Cerebellar cortex (tissue), 1 donor: ENCODE measurements around the gene ANP32B.
"Not testable (repeated sequence)": the region's sequence is repeated elsewhere in the genome, so short reads cannot be mapped to it uniquely, and the experiment has no call there.

Source experiments
- DNase-seq: peaks from one replicate; pipeline ENCODE4 v3.0.0-alpha.2; 2015; ENCODE audit warnings: low spot score

Gene ANP32B

DNA sequence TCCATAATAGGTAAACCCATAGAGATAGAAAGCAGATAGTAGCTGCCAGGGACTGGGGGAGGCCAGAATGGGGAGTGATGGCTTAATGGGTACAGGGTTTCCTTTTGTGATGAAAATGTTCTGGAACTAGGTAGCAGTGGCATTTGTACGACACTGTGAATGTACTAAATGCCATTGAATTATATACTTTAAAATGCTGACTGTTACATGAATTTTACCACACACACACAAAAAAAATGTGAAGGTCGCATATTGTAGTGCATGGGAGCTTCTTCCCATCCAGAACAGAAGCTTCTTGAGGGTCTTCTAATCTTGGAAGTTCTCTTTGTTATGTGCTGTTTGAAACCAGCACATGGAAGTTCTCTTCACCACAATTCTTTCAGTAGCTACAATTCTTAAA, 19.9 kb upstream of the ANP32B start:
- DNase-seq: no peak

DNA sequence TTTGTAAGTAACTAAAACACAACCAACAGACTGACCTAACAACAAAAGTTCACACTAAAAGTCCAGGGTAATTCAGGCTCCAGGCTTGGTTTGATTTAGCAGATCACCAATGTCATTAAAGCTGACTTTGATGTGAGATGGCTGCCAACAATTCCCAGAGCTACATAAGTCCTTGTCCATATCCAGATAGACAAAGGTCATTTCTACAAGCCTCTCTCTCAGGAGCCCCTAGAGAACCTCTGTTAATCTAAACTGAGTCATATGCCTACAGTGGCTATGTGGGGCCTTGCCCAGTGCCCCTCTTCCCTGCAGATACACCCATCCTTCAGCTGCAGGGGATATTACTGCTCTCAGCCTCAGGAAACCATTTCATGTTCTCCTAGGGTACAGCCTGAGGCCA, 18.2 kb upstream of the ANP32B start:
- no peak for DNase-seq

DNA sequence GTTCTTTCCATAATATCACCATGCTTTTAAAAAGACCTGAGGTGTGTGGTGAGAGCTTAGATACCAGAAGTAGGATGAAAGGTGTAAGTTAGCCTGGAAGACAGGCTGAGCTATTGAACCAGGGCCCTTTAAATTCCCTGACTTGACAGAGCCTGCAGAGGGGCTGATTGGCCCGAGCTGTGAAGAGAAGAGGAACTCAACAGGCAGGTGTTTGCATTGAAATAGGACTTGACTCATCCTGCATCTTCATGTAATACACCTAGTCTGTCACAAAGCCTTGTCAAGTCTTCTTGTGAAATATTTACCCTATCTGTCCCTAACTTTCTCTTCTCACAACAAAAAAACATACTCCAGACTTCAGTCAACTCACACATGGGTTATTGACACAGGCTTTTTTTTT, 16.6 kb upstream of the ANP32B start:
- DNase-seq: no peak

DNA sequence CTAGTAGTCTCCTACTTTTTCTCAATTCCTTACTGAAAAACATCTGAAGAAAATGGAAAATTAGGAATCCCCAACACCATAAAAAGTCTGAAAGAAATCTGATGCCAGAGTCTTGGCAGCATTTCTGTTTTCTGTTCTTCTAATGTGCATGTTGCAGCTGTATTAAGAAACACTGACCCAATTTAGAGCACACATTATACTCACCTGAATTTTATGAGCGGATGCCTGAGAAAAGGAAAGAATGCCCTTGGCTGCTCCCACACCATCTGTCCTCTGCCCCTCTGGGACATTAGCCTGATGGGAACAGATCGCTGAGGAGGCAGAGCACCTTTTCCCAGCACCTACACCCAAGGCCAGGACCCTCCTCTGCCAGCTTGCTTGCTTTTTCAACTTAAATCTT, 14.1 kb upstream of the ANP32B start:
- DNase-seq: no peak

DNA sequence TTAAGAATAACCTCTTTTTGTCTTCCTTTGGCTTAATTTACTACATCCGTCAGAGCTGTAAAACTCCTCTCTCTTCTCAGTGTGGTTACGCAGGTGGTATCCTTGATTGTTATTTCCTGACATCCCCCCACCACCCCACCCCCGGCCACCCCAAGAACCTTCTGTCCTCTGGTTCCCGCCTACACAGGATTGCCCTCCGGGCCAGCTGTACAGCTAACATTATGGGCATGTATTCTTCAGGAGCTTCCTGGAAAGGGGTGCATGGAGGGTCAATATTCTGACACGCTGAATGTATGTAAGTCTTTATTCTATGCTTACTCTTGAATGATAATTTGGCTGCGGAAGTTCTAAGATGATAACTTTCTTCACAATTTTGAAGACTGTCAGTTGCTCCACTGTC, 13.0 kb upstream of the ANP32B start:
- no peak for DNase-seq

DNA sequence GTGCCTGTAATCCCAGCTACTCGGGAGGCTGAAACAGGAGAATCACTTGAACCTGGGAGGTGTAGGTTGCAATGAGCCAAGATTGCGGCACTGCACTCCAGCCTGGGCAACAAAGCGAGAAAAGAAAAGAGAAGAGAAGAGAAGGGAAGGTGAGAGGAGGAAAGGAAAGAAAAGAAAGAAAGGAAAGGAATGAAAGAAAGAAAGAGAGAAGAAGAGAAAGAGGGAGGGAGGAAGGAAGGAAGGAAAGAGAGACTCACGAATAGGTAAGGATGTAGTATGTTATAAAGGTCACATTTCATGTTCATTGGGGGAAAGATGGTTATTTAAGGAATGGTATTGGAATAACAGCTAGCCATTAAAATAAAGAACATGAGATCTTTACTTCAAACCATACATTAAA, 10.4 kb upstream of the ANP32B start:
- DNase-seq: no peak

DNA sequence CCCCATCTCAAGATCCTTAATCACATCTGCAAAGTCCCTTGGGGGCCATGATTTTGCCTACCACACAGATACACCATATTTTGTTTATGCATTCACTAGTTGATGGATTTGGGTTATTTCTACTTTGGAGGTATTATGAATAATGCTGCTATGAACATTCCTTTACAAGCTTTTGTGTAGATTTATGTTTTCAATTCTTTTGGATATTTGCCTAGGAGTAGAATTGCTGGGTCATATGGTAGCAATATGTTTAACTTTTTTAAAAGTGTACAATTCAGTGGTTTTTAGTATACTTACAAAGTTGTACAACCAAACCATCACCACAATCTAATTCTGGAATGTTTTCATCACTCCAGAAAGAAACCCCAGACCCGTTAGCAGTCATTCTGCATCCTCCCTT, 7.8 kb upstream of the ANP32B start:
- no peak for DNase-seq

DNA sequence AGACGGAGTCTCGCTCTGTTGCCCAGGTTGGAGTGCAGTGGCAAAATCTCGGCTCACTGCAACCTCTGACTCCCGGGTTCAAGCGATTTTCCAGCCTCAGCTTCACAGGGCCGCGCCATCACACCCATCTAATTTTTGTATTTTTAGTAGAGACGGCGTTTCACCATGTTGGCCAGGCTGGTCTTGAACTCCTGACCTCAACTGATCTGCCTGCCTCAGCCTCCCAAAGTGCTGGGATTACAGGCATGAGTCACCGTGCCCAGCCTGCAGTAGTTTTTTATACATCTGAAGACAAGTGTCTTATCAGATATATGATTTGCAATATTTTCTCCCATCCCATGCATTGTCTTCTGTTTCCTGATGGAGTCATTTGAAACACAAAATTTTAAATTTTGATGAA, 6.5 kb upstream of the ANP32B start:
- DNase-seq: not testable (repeated sequence)

DNA sequence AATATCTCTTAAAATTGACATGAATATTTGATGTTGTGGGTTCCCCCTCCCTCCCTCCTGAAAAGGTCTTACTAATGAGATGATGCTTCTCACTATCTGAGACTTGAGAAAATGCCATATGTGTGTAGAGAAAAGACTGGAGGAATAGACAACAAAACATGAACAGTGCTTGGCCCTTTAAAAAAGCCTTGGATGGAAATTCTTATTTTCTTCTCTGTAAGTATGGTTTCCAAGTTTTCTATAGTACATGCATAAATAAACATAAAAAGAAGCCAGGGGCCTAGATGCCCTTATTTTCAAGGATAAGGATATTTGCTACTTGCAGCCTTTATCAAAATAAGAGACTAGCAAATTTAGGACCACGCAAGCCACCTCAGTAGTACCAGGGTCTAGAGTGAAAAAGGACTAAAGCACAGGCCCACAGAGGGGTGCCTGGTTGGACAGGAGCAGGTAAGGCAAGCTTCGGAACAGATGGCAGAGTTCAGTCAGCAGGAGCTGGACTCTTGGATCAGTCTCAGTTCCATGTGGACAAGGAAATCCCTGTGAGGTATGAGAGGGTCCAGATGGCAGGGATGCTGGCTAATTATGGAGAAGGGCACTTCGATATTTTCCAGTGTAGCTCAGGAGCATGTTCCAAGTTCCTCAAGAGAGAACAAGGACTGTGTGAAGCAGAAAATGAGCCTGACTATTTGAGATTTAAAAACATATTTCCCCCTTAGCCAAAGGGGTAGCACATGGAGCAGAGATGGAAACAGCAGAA, 4.6 kb upstream of the ANP32B start:
- DNase-seq: peak; percentile 99

DNA sequence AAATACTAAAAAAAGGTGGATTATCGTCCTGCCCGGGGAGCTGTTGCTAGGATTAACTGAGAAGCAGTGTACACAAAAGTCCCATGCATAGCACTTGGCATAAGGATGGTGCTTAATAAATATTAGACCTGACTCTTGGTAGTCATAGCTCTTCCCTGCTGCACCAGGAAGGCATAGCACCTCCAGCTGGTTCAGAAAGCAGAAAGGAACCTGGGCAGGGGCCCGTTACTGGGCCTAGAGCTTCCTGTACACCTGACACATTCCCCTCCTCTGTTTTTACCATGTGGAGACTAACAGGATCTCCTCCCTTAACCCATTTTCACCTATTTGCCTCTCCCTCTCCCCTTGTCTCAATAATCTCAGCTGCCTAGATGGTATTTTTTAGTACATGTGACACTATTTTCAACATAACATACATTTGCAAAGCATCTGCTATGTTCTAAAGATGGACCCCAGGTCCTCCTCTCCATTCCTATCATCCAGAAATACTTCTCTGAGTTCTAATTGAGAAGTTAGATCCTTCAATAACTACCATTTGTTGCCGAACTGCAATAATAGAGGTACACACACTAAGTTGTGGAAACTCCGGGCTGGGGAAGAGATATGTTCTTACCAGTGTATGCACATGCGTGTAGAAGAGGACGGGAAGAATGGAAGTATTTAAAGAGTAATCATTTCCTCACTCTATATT, 3.2 kb upstream of the ANP32B start:
- no peak for DNase-seq

DNA sequence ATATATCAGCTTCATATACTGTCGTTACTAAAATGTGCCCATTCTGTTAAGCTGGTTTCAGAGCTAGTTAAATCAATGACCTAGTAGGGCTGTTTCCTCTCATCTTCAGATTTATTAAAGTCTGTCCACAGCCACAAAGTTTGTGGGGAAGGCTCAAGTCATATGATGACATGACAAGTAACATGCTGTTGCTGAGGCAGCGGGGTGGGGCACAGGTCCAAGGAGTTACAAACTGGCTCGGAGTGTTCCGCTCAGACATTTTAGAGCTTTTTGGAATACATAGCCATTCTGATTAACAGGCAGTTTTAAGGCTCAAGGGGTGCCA, 2.7 kb upstream of the ANP32B start:
- no peak for DNase-seq

DNA sequence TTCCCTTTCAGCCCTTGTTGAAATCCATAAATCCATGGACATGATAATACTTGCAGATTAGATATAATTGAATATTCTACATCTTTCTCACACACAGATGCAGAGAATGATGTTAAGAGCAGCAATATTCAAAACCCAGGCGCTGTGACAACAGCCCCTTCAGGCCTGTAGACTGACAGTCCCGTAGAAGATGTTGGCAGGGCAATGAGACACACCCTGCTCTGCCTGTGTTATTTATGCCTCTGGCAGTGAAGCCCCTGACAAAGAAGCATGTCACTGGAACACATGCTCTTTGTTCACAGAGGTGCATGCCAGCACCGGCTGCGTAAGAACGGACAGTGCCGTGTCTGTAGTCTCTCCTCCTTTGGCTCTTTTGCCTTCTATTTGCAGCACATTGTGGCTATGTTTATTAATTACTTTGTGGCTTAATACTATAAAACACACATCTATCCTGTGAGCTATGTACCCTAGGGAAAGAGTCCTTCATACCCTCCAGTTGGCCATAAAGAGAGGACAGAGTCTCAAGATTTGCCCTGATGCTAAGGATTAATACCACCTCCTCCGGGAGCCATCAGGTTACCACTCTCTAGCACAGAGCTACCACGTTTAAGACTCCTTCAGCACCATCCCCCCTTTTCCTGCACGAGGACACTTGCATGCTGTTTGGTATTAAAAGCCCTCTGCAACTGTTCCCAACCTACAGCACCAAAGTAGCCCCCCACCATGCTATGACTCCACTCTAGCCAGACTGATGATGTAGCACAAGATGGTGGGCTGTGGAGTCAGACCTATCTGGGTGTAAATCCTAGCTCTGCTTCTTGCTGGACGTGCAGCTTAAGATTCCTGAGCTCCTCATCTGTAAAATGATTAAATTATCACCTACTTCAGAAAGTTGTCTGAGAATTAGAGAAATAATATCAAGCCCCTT, 2.0 kb upstream of the ANP32B start:
- no peak for DNase-seq

DNA sequence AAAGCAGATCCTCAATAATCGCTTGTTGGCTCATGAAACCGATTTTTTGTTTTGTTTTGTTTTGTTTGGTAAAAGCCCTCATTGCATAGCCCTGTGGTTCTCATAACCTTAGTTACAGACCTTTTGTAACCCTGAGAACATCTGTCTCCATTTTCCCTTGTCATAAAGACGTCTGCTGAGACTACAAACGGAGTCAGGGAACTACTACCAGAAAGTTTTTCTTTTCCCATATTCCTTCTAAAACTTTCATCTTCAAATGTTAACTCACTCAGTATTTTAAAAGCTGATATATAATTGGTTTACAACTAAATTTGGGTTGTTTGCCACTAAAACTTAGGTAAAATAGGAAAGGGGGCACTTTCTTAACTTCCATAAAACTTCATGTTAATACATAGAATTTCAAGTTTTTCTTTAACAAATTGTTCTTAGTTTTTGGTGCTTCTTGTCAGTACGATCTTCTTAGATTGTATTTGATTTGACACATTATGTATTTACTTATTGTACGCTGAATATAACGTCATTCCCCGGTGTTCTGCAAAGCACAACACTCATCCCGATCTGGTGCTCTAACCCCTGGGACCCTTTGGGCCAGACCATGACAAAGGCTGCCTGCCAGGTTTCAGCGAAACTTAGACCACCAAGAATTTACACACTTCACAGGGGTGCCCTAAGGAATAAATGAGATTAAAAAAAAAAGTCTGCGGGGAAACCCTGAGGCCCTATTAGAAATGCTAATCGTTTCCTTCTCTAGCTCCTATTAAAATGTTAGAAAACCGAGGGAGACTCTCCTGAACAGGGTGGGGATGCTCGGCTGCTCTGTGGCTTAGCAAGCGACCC, 1.1 kb upstream of the ANP32B start:
- DNase-seq: no peak

DNA sequence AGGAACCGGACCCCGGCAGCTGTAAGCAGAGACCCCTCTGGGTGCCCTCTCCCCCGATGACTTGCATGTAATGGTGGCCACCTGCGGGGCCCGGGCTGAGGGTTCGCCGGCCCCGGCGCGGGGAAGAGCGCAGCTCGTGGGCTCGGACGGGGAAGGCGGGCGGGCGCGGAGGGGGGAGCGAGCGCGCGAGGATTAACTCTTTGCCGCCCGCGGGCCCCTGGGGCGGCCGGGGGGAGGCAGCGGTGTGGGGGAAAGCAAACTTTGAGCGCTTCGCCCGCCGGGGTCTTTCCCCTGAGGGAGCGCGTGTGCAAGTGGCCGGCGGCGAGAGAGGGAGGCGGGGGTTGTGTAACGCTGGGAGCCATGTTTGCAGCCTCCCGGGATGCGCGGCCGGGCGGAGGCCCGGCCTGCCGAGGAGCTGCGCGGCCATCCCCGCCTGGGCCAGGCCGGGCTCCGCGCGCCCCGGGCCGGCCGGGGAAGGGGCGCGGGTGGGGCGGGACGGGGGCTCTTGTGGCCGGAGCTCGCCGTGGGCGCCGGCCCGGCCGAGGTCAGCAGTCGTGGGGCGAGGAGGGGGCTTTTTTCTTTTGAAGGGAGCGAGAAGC, 547 bp downstream of the ANP32B start:
- peak; percentile 25 for DNase-seq

DNA sequence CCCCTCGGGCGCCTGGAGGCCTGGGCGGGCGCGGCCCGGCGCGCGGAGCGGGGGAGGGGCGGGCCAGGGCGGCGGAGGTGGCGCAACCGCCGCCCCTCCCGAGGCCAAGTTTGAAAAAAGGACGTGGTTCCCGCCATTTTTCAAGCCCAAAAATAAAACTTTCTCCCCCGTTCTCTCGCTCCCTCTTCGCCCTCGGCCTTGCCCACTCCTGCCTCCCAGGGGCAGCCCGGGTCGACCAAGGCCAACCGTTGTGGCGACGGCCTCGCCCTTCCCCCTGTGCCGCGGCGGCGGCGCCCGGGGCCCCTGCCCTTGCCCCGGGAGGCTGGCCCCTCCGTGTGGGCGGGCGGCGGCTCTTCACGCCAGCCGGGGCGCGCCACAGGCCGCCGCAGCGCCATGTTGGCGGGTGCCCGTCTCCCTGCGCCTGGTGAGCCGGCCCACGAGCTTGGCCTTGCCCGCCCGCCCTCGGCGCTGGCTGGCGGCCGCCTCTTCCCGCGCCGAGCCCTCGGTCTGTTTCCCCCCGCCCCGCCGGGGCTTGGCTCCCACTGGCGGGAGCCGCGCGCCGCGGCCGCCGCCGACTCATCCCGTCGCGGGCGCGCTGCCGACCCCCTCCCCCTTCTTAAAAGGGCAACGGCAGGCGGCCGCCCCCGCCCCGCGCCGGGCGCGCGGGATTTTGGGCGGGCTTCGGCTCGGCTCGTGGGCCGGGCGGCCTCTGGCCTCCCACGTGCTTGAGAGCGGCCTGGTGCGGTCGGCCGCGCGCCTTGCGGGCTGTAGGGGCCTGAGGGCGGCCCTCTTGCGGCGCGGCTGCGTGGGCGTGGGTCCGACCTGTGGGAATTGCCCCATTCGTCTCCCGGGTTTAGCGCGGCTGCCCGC, 1.3 kb downstream of the ANP32B start:
- DNase-seq: peak; percentile 51

DNA sequence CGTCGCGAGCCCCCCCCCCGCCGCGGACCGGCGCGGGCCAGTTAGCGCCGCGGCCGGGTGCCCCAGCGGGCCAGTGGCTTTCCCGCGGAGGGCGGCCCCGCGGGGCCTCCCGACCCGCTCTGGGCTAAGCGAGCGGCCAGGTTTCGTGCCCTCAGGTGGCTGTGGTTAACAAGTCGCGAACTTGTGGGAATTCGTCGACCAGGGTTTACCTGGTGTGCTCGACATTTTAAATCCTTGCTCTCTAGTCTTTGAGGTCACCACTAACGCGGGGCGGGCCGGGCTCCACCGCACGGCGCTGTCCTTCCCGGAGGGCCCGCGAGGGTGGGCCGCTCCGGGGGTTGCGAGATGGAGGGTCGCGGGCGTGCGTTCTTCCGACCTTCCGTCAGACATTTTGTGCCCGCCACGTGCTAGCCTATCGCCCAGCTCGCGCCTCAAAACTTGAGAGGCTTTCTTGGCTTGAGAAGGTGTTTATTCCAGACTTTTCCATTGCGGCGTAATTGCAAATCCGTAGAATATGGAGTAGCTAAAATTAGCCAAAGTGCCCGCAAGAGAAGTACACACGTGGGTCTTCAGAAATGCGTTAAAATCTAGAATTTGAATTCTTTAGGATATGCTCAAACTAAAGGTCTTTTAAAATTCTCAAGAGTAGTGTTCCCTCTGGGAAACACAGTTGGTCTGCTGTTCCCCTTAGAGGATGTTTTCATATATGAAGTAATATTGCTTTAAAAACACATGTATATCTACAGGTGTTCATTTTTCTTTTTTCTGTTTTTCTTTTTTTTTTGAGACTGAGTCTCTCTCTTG, 2.1 kb downstream of the ANP32B start:
- no peak for DNase-seq

DNA sequence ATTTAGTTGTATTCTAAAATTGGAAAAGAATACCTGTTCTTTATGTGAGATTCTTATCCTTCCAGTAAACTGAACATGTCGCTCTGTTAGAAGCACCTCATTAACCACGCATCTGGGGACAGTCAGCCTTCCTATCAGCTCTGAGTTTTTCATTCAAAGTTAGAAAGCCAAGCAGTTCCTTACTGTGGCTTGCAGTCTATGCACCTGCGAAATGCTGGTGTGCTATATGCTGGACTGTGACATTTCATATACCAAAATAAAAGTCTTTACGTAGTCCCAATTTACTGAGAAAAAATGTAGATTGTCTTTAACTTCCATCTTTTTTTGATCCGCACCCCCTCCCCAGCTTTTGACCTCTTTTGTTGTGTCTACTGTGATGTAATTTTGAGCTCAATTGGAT, 4.3 kb downstream of the ANP32B start:
- DNase-seq: no peak

DNA sequence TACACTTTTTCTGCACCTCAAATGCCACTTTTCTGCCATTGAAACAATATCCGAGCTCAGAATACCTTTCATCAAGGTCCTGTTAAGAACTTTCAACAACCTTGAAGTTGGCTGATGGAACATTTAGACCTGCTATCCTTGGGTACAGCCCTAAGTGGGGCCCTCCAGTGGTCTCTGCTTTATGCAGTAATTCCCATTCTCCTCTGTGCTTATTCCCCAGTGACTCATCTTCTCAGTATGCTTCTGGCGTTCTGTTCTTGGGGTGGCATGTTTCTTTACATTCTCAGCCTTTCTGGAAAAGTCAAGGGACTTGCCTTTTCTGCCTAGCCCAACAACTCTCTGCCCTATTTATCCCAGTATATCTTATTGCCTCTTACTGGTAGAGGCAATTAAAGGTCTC, 7.1 kb downstream of the ANP32B start:
- DNase-seq: no peak

DNA sequence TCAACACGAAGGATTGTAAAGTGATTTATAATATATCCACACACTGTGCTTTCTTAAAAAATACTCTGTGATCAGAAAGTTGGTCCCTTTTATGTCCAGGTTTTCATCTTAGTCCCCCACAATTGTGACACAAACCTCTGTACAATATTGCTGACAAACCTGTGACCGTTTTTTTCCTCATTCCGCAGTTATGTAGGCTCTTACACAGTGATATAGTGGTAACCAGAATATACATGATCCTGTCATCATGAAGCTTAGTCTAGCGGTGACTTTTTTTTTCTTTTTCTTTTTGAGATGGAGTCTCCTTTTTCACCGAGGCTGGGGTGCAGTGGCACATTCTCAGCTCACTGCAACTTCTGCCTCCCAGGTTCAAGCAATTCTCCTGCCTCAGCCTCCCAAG, 8.7 kb downstream of the ANP32B start:
- DNase-seq: no peak

DNA sequence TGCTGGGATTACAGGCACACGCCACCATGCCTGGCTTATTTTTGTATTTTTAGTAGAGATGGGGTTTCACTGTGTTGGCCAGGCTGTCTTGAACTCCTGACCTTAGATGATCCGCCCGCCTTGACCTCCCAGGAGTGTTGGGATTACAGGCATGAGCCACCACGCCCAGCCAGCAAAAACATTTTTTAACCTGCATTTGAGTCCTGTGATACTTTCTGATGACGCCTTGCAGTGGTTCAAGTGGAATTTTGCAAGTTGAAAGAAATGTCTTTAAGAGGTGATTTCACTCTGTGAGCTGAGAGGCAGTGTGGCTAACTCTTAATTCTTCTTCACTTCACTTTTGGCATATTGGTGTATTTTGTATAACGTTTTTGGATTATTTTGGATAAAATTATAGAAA, 9.1 kb downstream of the ANP32B start:
- DNase-seq: no peak
